HepG2 (cell line): Measurements from ENCODE around the gene ZBED5. TPM values are rescaled to one million over a fixed set of nuclear protein-coding genes. Genes with fewer than 3 reads are reported as not detected.

Source experiments
- AKAP8 ChIP-seq: sonication (generic); formaldehyde crosslinking; IDR thresholded peaks from 2 replicates; pipeline ENCODE4 v1.5.1; 2020; ENCODE audit warnings: mild to moderate bottlenecking, missing genetic modification reagents
- ARNT ChIP-seq: fragments of 450-650 bp; IDR thresholded peaks from 2 replicates; pipeline ENCODE4 v1.6.1; 2017
- ARNT2 ChIP-seq: sonication (generic); formaldehyde crosslinking; IDR thresholded peaks from 2 replicates; pipeline ENCODE4 v1.8.0; 2022; ENCODE audit warnings: mild to moderate bottlenecking, low read depth, missing genetic modification reagents, moderate library complexity
- CSRNP1 ChIP-seq: sonication (generic); formaldehyde crosslinking; IDR thresholded peaks from 2 replicates; pipeline ENCODE4 v1.8.1; 2023; ENCODE audit warnings: mild to moderate bottlenecking, missing genetic modification reagents
- EP300 ChIP-seq, 3 experiments: sonication (generic) in 1 of 3; formaldehyde crosslinking in 1 of 3; IDR thresholded peaks; 2 replicates each; pipeline versions ENCODE4 v1.5.1 to v1.6.1; 2011 to 2020; ENCODE audit warnings: low read depth in 2 of 3, low read length in 2 of 3, borderline replicate concordance in 1 of 3, improper control_type of control experiment in 1 of 3, mild to moderate bottlenecking in 1 of 3, missing genetic modification reagents in 1 of 3, moderate library complexity in 1 of 3
- FOSL1 ChIP-seq: sonication (generic); formaldehyde crosslinking; IDR thresholded peaks from 2 replicates; pipeline ENCODE4 v1.9.0; 2021; ENCODE audit warnings: missing genetic modification reagents, borderline replicate concordance
- GRHL1 ChIP-seq: sonication (generic); formaldehyde crosslinking; conservative IDR thresholded peaks from 2 replicates; pipeline ENCODE4 v1.8.0; 2022; ENCODE audit warnings: missing genetic modification reagents
- JARID2 ChIP-seq: sonication (generic); formaldehyde crosslinking; IDR thresholded peaks from 2 replicates; pipeline ENCODE4 v1.8.1; 2023; ENCODE audit warnings: missing genetic modification reagents, inconsistent platforms; ENCODE audit not compliant: insufficient replicate concordance
- JUND ChIP-seq: sonication (generic); formaldehyde crosslinking; IDR thresholded peaks from 2 replicates; pipeline ENCODE4 v1.8.0; 2022; ENCODE audit warnings: mild to moderate bottlenecking, missing genetic modification reagents
- KLF11 ChIP-seq: IDR thresholded peaks from 2 replicates; pipeline ENCODE4 v1.6.1; 2016; ENCODE audit warnings: missing compliant biosample characterization
- MAZ ChIP-seq, 2 experiments: sonication (generic) in 1 of 2; formaldehyde crosslinking in 1 of 2; IDR thresholded peaks; 2 replicates each; pipeline versions ENCODE4 v1.5.0 to v1.6.1; 2012 to 2020; ENCODE audit warnings: low read depth in 2 of 2, mild to moderate bottlenecking in 2 of 2, borderline replicate concordance in 1 of 2, improper control_type of control experiment in 1 of 2, low read length in 1 of 2, missing genetic modification reagents in 1 of 2, moderate library complexity in 1 of 2
- MEIS2 ChIP-seq: sonication (generic); formaldehyde crosslinking; IDR thresholded peaks from 2 replicates; pipeline ENCODE4 v1.9.0; 2021; ENCODE audit warnings: mild to moderate bottlenecking, missing genetic modification reagents
- NFKB2 ChIP-seq: sonication (generic); formaldehyde crosslinking; IDR thresholded peaks from 2 replicates; pipeline ENCODE4 v1.4.0; 2020; ENCODE audit warnings: missing genetic modification reagents, borderline replicate concordance
- POLR2AphosphoS5 ChIP-seq: IDR thresholded peaks from 2 replicates; pipeline ENCODE4 v1.6.1; 2012; ENCODE audit warnings: low read depth, low read length
- PTBP1 ChIP-seq: fragments of 200-400 bp; formaldehyde crosslinking; IDR thresholded peaks from 2 replicates; pipeline ENCODE4 v1.6.1; 2018; ENCODE audit warnings: low read length, low read depth; ENCODE audit not compliant: poor library complexity, severe bottlenecking
- RNF2 ChIP-seq: fragments of 450-650 bp; conservative IDR thresholded peaks from 2 replicates; pipeline ENCODE4 v1.6.1; 2016; ENCODE audit warnings: low read depth
- SOX6 ChIP-seq, 2 experiments: fragments of 450-650 bp in 1 of 2; sonication (generic) in 1 of 2; formaldehyde crosslinking in 1 of 2; IDR thresholded peaks; 2 replicates each; pipeline versions ENCODE4 v1.4.0 to v1.6.1; 2017 to 2020; ENCODE audit warnings: antibody characterized with exemption in 1 of 2, mild to moderate bottlenecking in 1 of 2, missing genetic modification reagents in 1 of 2
- TBL1XR1 ChIP-seq: fragments of 150-350 bp; IDR thresholded peaks from 2 replicates; pipeline ENCODE4 v1.6.1; 2014; ENCODE audit warnings: borderline replicate concordance, low read length; ENCODE audit not compliant: partially characterized antibody
- ZGPAT ChIP-seq: IDR thresholded peaks from 2 replicates; pipeline ENCODE4 v1.6.1; 2016; ENCODE audit warnings: mild to moderate bottlenecking
- ZMAT3 ChIP-seq: sonication (generic); formaldehyde crosslinking; conservative IDR thresholded peaks from 2 replicates; pipeline ENCODE4 v1.7.0; 2021; ENCODE audit warnings: missing genetic modification reagents
- ZNF234 ChIP-seq: sonication (generic); formaldehyde crosslinking; conservative IDR thresholded peaks from 2 replicates; pipeline ENCODE4 v1.5.1; 2020; ENCODE audit warnings: mild to moderate bottlenecking, missing genetic modification reagents
- ZNF556 ChIP-seq: sonication (generic); formaldehyde crosslinking; IDR thresholded peaks from 2 replicates; pipeline ENCODE4 v1.4.0; 2020; ENCODE audit warnings: mild to moderate bottlenecking, missing genetic modification reagents, borderline replicate concordance
- ZNF747 ChIP-seq: sonication (generic); formaldehyde crosslinking; IDR thresholded peaks from 2 replicates; pipeline ENCODE4 v1.8.1; 2023; ENCODE audit warnings: missing genetic modification reagents, mild to moderate bottlenecking, borderline replicate concordance
- ZNF792 ChIP-seq: IDR thresholded peaks from 2 replicates; pipeline ENCODE4 v1.6.1; 2016
- ZNF839 ChIP-seq: sonication (generic); formaldehyde crosslinking; IDR thresholded peaks from 2 replicates; pipeline ENCODE4 v1.4.0; 2020; ENCODE audit warnings: missing genetic modification reagents, mild to moderate bottlenecking, borderline replicate concordance
- polyA plus RNA-seq, 8 experiments: library from polyadenylated mRNA; depleted of rRNA in 3 of 8; stranded (reverse) in 7 of 8; unstranded in 1 of 8; fragments of >200 nt; fragmentation: Illumina TruSeq in 4 of 8; extraction: Trizol in 4 of 8; gene quantifications; 2 replicates each; pipeline versions ENCODE4 v1.2.1 to v1.2.3, GENCODE V29; 2011 to 2016; ENCODE audit warnings: low read depth in 4 of 8, missing spikeins in 1 of 8, mixed read lengths in 1 of 8; ENCODE audit not compliant: insufficient read depth in 1 of 8
- total RNA-seq, 5 experiments: library from RNA; depleted of rRNA; stranded (reverse); fragments of >200 nt; fragmentation: Illumina TruSeq; extraction: Trizol; gene quantifications; 2 replicates each; pipeline ENCODE4 v1.2.3, GENCODE V29; 2016; ENCODE audit warnings: low read depth in 1 of 5

The ZBED5 gene
- total and polyA plus RNA-seq, 2 of the 13 experiments (the other 11 are each of a cell fraction or from before 2014, with no cell fraction given): 18.2 to 38.6 TPM

GRCh38 chr11:10857459-10857708, 469 bp downstream of the ZBED5 start (continued):
- TF ChIP-seq KLF11 (CRISPR knock-in tag) (no peak), NFKB2 (CRISPR knock-in tag) (no peak), ZNF556 (CRISPR knock-in tag) (no peak), RNF2 (no peak), MAZ (IDR thresholded peaks at IDR 0.05; ENCODE audit: borderline replicate concordance, low read depth, low read length) (no peak), MAZ (CRISPR knock-in tag; IDR thresholded peaks at IDR 0.05; ENCODE audit: low read depth) (no peak), TBL1XR1 (no peak), AKAP8 (CRISPR knock-in tag) (peak; percentile 75; the same call in 1 of the 2 replicates), ARNT2 (peak; percentile 0; the same call in 1 of the 2 replicates), ZNF839 (CRISPR knock-in tag) (no peak), JARID2 (CRISPR knock-in tag) (no peak), GRHL1 (CRISPR knock-in tag) (no peak), EP300 (IDR thresholded peaks at IDR 0.05; ENCODE audit: low read depth in 2 of 2, low read length in 2 of 2) (no peak), EP300 (CRISPR knock-in tag; IDR thresholded peaks at IDR 0.05; ENCODE audit: borderline replicate concordance) (no peak), SOX6 (IDR thresholded peaks at IDR 0.05) (no peak), SOX6 (CRISPR knock-in tag; IDR thresholded peaks at IDR 0.05) (peak; percentile 51; the same call in 1 of the 2 replicates), ZMAT3 (CRISPR knock-in tag) (0 out of 2 replicates have a peak, but pooled peaks have one; percentile 17), MEIS2 (no peak; the same call in none of the 2 replicates), JUND (CRISPR knock-in tag) (no peak), POLR2AphosphoS5 (no peak), CSRNP1 (no peak), PTBP1 (no peak), ZGPAT (CRISPR knock-in tag) (no peak), ARNT (no peak), ZNF747 (CRISPR knock-in tag) (no peak), FOSL1 (CRISPR knock-in tag) (no peak), ZNF792 (CRISPR knock-in tag) (peak; percentile 19; the same call in 1 of the 2 replicates), ZNF234 (CRISPR knock-in tag) (no peak)
